HepG2 (cell line): ENCODE results near the gene MEG3. TPM values are rescaled to one million over a fixed set of nuclear protein-coding genes. Genes with fewer than 3 reads are reported as not detected.

Experiments
- NFKBIZ ChIP-seq: IDR thresholded peaks from 2 replicates; pipeline ENCODE4 v1.6.1; 2018; ENCODE audit warnings: missing genetic modification reagents, missing compliant biosample characterization
- SOX5 ChIP-seq: IDR thresholded peaks from 2 replicates; pipeline ENCODE4 v1.6.1; 2016; ENCODE audit warnings: borderline replicate concordance
- TBX2 ChIP-seq: sonication (generic); formaldehyde crosslinking; IDR thresholded peaks from 2 replicates; pipeline ENCODE4 v1.5.0; 2020; ENCODE audit warnings: missing genetic modification reagents, mild to moderate bottlenecking, borderline replicate concordance
- ZNF12 ChIP-seq: sonication (generic); formaldehyde crosslinking; IDR thresholded peaks from 2 replicates; pipeline ENCODE4 v1.5.0; 2020; ENCODE audit warnings: missing genetic modification reagents
- ZNF407 ChIP-seq: sonication (generic); formaldehyde crosslinking; IDR thresholded peaks from one replicate; pipeline ENCODE4 v1.5.1; 2020; ENCODE audit warnings: mild to moderate bottlenecking, missing genetic modification reagents; ENCODE audit errors: not compliant biosample characterization
- polyA plus RNA-seq, 8 experiments: library from polyadenylated mRNA; depleted of rRNA in 3 of 8; stranded (reverse) in 7 of 8; unstranded in 1 of 8; fragments of >200 nt; fragmentation: Illumina TruSeq in 4 of 8; extraction: Trizol in 4 of 8; gene quantifications; 2 replicates each; pipeline versions ENCODE4 v1.2.1 to v1.2.3, GENCODE V29; 2011 to 2016; ENCODE audit warnings: low read depth in 4 of 8, missing spikeins in 1 of 8, mixed read lengths in 1 of 8; ENCODE audit not compliant: insufficient read depth in 1 of 8
- total RNA-seq, 5 experiments: library from RNA; depleted of rRNA; stranded (reverse); fragments of >200 nt; fragmentation: Illumina TruSeq; extraction: Trizol; gene quantifications; 2 replicates each; pipeline ENCODE4 v1.2.3, GENCODE V29; 2016; ENCODE audit warnings: low read depth in 1 of 5

The MEG3 gene
- total and polyA plus RNA-seq, 2 of the 13 experiments (the other 11 are each of a cell fraction or from before 2014, with no cell fraction given): 0.17 TPM; not detected in 1

- TF ChIP-seq ZNF407 (CRISPR knock-in tag) (no peak), TBX2 (CRISPR knock-in tag) (no peak), NFKBIZ (no peak), ZNF12 (no peak), SOX5 (CRISPR knock-in tag) (no peak)
These were observed 77.2 kb downstream of the MEG3 start (continued) for GRCh38 chr14:100903134-100903468.
